Measurements from ENCODE around the gene ATOSA. TPM values are rescaled to one million over a fixed set of nuclear protein-coding genes. Genes with fewer than 3 reads are reported as not detected.

Gene ATOSA
- total and polyA plus RNA-seq, 2 of the 13 experiments (the other 11 are each of a cell fraction or from before 2014, with no cell fraction given) = 6.6 to 16.3 TPM

GRCh38 chr15:52678468-52679231 lies 538 bp downstream of the ATOSA start (continued):
- TF ChIP-seq ARID4A (CRISPR knock-in tag; IDR thresholded peaks at IDR 0.05; ENCODE audit: borderline replicate concordance) (peak; percentile 89), STAT5B (CRISPR knock-in tag; IDR thresholded peaks at IDR 0.05) (no peak), ZSCAN29 (CRISPR knock-in tag; conservative IDR thresholded peaks at IDR 0.05) (0 out of 2 replicates have a peak, but pooled peaks have one; percentile 38), XBP1 (CRISPR knock-in tag; IDR thresholded peaks at IDR 0.05) (no peak), ZUFSP (CRISPR knock-in tag; IDR thresholded peaks at IDR 0.05; ENCODE audit: borderline replicate concordance) (no peak), ZNF431 (CRISPR knock-in tag; IDR thresholded peaks at IDR 0.05; ENCODE audit: borderline replicate concordance, low read depth) (no peak), ZNF777 (CRISPR knock-in tag; IDR thresholded peaks at IDR 0.05) (peak; percentile 22; the same call in 1 of the 2 replicates), ZBTB2 (CRISPR knock-in tag; IDR thresholded peaks at IDR 0.05; ENCODE audit: low read depth) (peak; percentile 77), FOXA1 (IDR thresholded peaks at IDR 0.05) (no peak), FOXA1 (CRISPR knock-in tag; IDR thresholded peaks at IDR 0.05) (peak; percentile 76), ZNF672 (CRISPR knock-in tag; IDR thresholded peaks at IDR 0.05) (peak; percentile 80; the same call in 1 of the 2 replicates), ZNF280B (CRISPR knock-in tag; IDR thresholded peaks at IDR 0.05; ENCODE audit: borderline replicate concordance) (no peak), ZSCAN31 (CRISPR knock-in tag; IDR thresholded peaks at IDR 0.05; ENCODE audit: low read depth) (no peak), ZNF576 (CRISPR knock-in tag; IDR thresholded peaks at IDR 0.05) (no peak), SIN3A (IDR thresholded peaks at IDR 0.05; ENCODE audit: borderline replicate concordance, low read depth, low read length) (peak; percentile 32; the same call in 1 of the 2 replicates), HOMEZ (CRISPR knock-in tag; IDR thresholded peaks at IDR 0.05; ENCODE audit: low read depth) (no peak), GABPB1 (CRISPR knock-in tag; IDR thresholded peaks at IDR 0.05) (peak; percentile 10; the same call in 1 of the 2 replicates), ZNF780A (CRISPR knock-in tag; IDR thresholded peaks at IDR 0.05) (no peak)

All from HepG2 (cell line).